Mucosa of rectum (tissue), 2 donors: ENCODE measurements around the gene THSD4.

Source experiments
- H3K27ac ChIP-seq, 2 donors: one replicate each; pipeline ENCODE4 v1.7.0; 2013; ENCODE audit warnings: inconsistent platforms in 2 of 2, low read depth in 2 of 2, low read length in 2 of 2
- H3K27me3 ChIP-seq, 2 donors: one replicate each; pipeline ENCODE4 v1.7.0; 2013; ENCODE audit warnings: low read length in 2 of 2; ENCODE audit not compliant: control insufficient read depth in 2 of 2, insufficient read depth in 2 of 2
- H3K36me3 ChIP-seq, 2 donors: one replicate each; pipeline ENCODE4 v1.7.0; 2013; ENCODE audit warnings: low read length in 2 of 2; ENCODE audit not compliant: control insufficient read depth in 2 of 2, insufficient read depth in 2 of 2
- H3K4me1 ChIP-seq, 2 donors: one replicate each; pipeline ENCODE4 v1.7.0; 2013; ENCODE audit warnings: low read length in 2 of 2, mild to moderate bottlenecking in 1 of 2; ENCODE audit not compliant: control insufficient read depth in 2 of 2, insufficient read depth in 2 of 2
- H3K4me3 ChIP-seq, 2 donors: one replicate each; pipeline ENCODE4 v1.7.0; 2013; ENCODE audit warnings: low read length in 2 of 2
- H3K9ac ChIP-seq, 2 donors: one replicate each; pipeline ENCODE4 v1.7.0; 2013; ENCODE audit warnings: low read length in 2 of 2, low read depth in 1 of 2, mild to moderate bottlenecking in 1 of 2
- H3K9me3 ChIP-seq, 2 donors: one replicate each; pipeline ENCODE4 v1.7.0; 2013; ENCODE audit warnings: low read length in 2 of 2; ENCODE audit not compliant: control insufficient read depth in 2 of 2
- donor health status: healthy.
- donor health status: Normal muscosa, but diverticular disease.

THSD4 gene

GRCh38 chr15:71815301-71815700 lies 700.0 kb downstream of the THSD4 start:
- no peaks in the 10 kb centered on the region for H3K9me3 ChIP-seq
- no peak overlapping the region for H3K27ac ChIP-seq
- H3K9ac ChIP-seq: no peak overlapping the region
- H3K27me3 ChIP-seq: no peaks in the 10 kb centered on the region
- no peaks in the 10 kb centered on the region for H3K4me1 ChIP-seq
- no peak overlapping the region for H3K4me3 ChIP-seq
- H3K36me3 ChIP-seq: no peaks in the 10 kb centered on the region

DNA sequence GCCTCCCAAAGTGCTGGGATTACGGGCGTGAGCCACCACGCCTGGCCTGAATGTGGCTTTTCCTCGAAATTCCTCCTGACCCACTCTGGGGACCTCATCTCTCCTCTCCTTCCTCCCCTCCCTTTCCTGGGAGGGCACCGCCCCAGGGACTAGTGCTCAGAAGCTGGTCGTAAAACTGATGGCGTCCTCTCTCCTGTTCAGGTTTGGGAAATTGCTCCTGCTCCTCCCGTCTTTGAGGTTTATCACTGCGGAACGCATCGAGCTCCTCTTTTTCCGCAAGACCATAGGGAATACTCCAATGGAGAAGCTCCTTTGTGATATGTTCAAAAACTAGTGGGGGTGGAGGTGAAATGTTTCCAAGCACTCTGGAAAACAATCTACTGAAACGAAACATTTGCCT lies 702.1 kb downstream of the THSD4 start:
- Histone ChIP-seq H3K4me3 (no peak overlapping the region), H3K36me3 (peaks cover 0 to 9% of the 10 kb centered on the region in 2 donors), H3K27ac (no peak overlapping the region)

GRCh38 chr15:71820127-71820526 lies 704.9 kb downstream of the THSD4 start:
- Histone ChIP-seq H3K9ac (no peak overlapping the region), H3K27me3 (no peaks in the 10 kb centered on the region), H3K36me3 (peaks cover 3 to 22% of the 10 kb centered on the region in 2 donors), H3K4me1 (no peaks in the 10 kb centered on the region), H3K9me3 (peaks cover 3 to 8% of the 10 kb centered on the region in 2 donors), H3K27ac (no peak overlapping the region), H3K4me3 (no peak overlapping the region)

More for the DNA sequence above, 702.1 kb downstream of the THSD4 start:
- peaks cover 3 to 8% of the 10 kb centered on the region in 2 donors for H3K9me3 ChIP-seq
- no peaks in the 10 kb centered on the region for H3K27me3 ChIP-seq
- H3K9ac ChIP-seq: no peak overlapping the region
- H3K4me1 ChIP-seq: no peaks in the 10 kb centered on the region

DNA sequence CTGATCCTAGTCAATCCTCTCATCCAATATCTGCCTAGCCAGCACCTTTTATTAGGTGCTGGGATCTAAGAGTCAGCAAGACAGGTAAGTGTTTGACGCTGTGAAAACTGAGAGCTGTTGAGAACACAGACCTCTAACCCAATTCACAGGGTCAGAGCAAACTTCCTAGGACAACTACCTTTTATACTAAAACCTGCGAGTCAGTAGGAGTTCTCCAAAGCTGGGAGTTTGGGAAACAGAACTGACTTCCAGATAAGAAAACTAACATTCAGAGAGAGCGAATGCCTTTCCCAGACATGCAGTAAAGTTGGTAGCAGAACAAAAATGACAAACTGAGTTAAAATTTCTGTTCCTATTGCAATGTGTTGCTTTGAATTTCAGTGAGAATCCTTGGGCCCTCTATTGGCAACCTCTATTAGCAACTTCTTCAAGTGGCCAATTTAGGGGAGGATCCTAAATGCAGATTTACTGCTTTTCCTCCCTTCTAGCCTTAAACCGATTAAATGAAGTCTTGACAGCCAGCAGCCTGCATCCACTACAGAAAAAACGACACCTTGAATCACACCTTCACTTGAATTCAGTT lies 706.4 kb downstream of the THSD4 start:
- H3K36me3 ChIP-seq: peaks cover 13 to 32% of the 10 kb centered on the region in 2 donors
- H3K27me3 ChIP-seq: no peaks in the 10 kb centered on the region
- H3K27ac ChIP-seq: no peak overlapping the region
- peaks cover 3 to 8% of the 10 kb centered on the region in 2 donors for H3K9me3 ChIP-seq
- no peaks in the 10 kb centered on the region for H3K4me1 ChIP-seq
- H3K9ac ChIP-seq: no peak overlapping the region
- H3K4me3 ChIP-seq: no peak overlapping the region

- H3K9ac ChIP-seq: no peak overlapping the region
- H3K36me3 ChIP-seq: peaks cover 26 to 41% of the 10 kb centered on the region in 2 donors
- no peak overlapping the region for H3K27ac ChIP-seq
- no peak overlapping the region for H3K4me3 ChIP-seq
- peaks cover 3 to 8% of the 10 kb centered on the region in 2 donors for H3K9me3 ChIP-seq
- H3K4me1 ChIP-seq: no peaks in the 10 kb centered on the region
- H3K27me3 ChIP-seq: no peaks in the 10 kb centered on the region
Observed at GRCh38 chr15:71822890-71823630, 707.8 kb downstream of the THSD4 start.

GRCh38 chr15:71823801-71824200 lies 708.5 kb downstream of the THSD4 start:
- peaks cover 32 to 41% of the 10 kb centered on the region in 2 donors for H3K36me3 ChIP-seq
- no peak overlapping the region for H3K4me3 ChIP-seq
- H3K27ac ChIP-seq: no peak overlapping the region
- H3K27me3 ChIP-seq: no peaks in the 10 kb centered on the region
- no peak overlapping the region for H3K9ac ChIP-seq
- H3K4me1 ChIP-seq: no peaks in the 10 kb centered on the region
- peaks cover 3 to 8% of the 10 kb centered on the region in 2 donors for H3K9me3 ChIP-seq

GRCh38 chr15:71825021-71825730 lies 709.9 kb downstream of the THSD4 start:
- Histone ChIP-seq H3K27ac (no peak overlapping the region), H3K4me3 (no peak overlapping the region), H3K27me3 (no peaks in the 10 kb centered on the region), H3K9ac (no peak overlapping the region), H3K9me3 (peaks cover 3 to 8% of the 10 kb centered on the region in 2 donors), H3K4me1 (no peaks in the 10 kb centered on the region), H3K36me3 (peaks cover 45 to 51% of the 10 kb centered on the region in 2 donors)

DNA sequence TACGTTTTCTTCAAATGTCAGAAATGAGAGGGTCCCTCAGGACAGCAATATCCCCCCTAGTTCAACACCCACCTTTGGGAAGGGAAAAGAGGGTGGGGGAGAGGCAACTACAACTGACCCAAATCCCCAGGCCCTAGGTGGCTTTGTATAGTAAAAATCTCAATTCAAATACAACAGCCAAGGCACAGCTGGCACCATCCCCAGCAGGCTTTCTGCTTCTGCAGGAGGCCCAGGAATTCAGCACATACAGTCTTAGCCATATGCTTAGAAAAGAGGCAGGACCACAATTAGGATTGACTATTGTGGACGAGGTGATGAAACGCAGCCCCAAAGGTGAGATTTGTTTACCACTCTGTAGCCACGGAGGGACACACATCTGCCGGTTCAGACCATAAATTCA lies 710.9 kb downstream of the THSD4 start:
- peaks cover 0 to 8% of the 10 kb centered on the region in 2 donors for H3K9me3 ChIP-seq
- no peaks in the 10 kb centered on the region for H3K4me1 ChIP-seq
- no peak overlapping the region for H3K4me3 ChIP-seq
- H3K9ac ChIP-seq: no peak overlapping the region
- H3K27me3 ChIP-seq: no peaks in the 10 kb centered on the region
- H3K27ac ChIP-seq: no peak overlapping the region
- peaks cover 45 to 51% of the 10 kb centered on the region in 2 donors for H3K36me3 ChIP-seq

GRCh38 chr15:71830981-71831380 lies 715.7 kb downstream of the THSD4 start:
- Histone ChIP-seq H3K36me3 (peaks cover 26 to 38% of the 10 kb centered on the region in 2 donors), H3K4me3 (no peak overlapping the region), H3K27me3 (no peaks in the 10 kb centered on the region), H3K9me3 (no peaks in the 10 kb centered on the region), H3K9ac (no peak overlapping the region), H3K27ac (no peak overlapping the region), H3K4me1 (no peaks in the 10 kb centered on the region)
